Astrocyte (in vitro differentiated cells and primary cell): ENCODE measurements around the gene CCL22. TPM values are rescaled to one million over a fixed set of nuclear protein-coding genes. Genes with fewer than 3 reads are reported as not detected.

Source experiments
- DNase-seq: peaks from one replicate; pipeline ENCODE4 v3.0.0-alpha.2; 2010; ENCODE audit warnings: low read depth
- FAIRE-seq: peaks from 2 replicates; lab custom pipeline; 2011; peaks lifted over from hg19 to GRCh38; lab: Jason Lieb, UNC
- H2AFZ ChIP-seq: 2 replicates; pipeline ENCODE4 v1.6.0; 2012; ENCODE audit warnings: low read depth, low read length, inconsistent platforms
- H3K27ac ChIP-seq: 2 replicates; pipeline ENCODE4 v1.5.1; 2011; ENCODE audit warnings: low read depth, low read length, inconsistent platforms
- H3K27me3 ChIP-seq: 2 replicates; pipeline ENCODE4 v1.6.0; 2011; ENCODE audit warnings: low read length, inconsistent platforms; ENCODE audit not compliant: insufficient read depth
- H3K36me3 ChIP-seq: 2 replicates; pipeline ENCODE4 v1.5.1; 2011; ENCODE audit warnings: low read length, inconsistent platforms; ENCODE audit not compliant: insufficient read depth
- H3K4me1 ChIP-seq: 2 replicates; pipeline ENCODE4 v1.5.1; 2011; ENCODE audit warnings: low read length, inconsistent platforms; ENCODE audit not compliant: insufficient read depth
- H3K4me2 ChIP-seq: 2 replicates; pipeline ENCODE4 v1.6.0; 2012; ENCODE audit warnings: low read length, inconsistent platforms
- H3K4me3 ChIP-seq: 2 replicates; pipeline ENCODE4 v1.5.1; 2011; ENCODE audit warnings: low read depth, mild to moderate bottlenecking, low read length, inconsistent platforms; ENCODE audit not compliant: insufficient read depth
- H3K79me2 ChIP-seq: 2 replicates; pipeline ENCODE4 v1.6.0; 2012; ENCODE audit warnings: mild to moderate bottlenecking, low read length, inconsistent platforms; ENCODE audit not compliant: insufficient read depth
- H3K9ac ChIP-seq: 2 replicates; pipeline ENCODE4 v1.6.0; 2012; ENCODE audit warnings: mild to moderate bottlenecking, low read length, inconsistent platforms
- H3K9me3 ChIP-seq: 2 replicates; pipeline ENCODE4 v1.5.1; 2012; ENCODE audit warnings: low read depth, mild to moderate bottlenecking, low read length, inconsistent platforms; ENCODE audit not compliant: insufficient read depth
- H4K20me1 ChIP-seq: 2 replicates; pipeline ENCODE4 v1.6.0; 2012; ENCODE audit warnings: low read length, inconsistent platforms; ENCODE audit not compliant: insufficient read depth
- H3K27ac Mint-ChIP-seq: one replicate; pipeline ENCODE4 v1.8.0; 2021; ENCODE audit warnings: mild to moderate bottlenecking, mixed read lengths; ENCODE audit not compliant: unreplicated experiment
- H3K27me3 Mint-ChIP-seq: one replicate; pipeline ENCODE4 v1.8.0; 2021; ENCODE audit warnings: low read depth, mixed read lengths; ENCODE audit not compliant: unreplicated experiment
- H3K36me3 Mint-ChIP-seq: one replicate; pipeline ENCODE4 v1.8.0; 2021; ENCODE audit warnings: low read depth, mixed read lengths; ENCODE audit not compliant: unreplicated experiment
- H3K4me1 Mint-ChIP-seq: one replicate; pipeline ENCODE4 v1.8.0; 2021; ENCODE audit warnings: low read depth, mixed read lengths; ENCODE audit not compliant: unreplicated experiment
- H3K4me3 Mint-ChIP-seq: one replicate; pipeline ENCODE4 v1.8.0; 2021; ENCODE audit warnings: mild to moderate bottlenecking, moderate library complexity, mixed read lengths; ENCODE audit not compliant: unreplicated experiment
- H3K9me3 Mint-ChIP-seq: one replicate; pipeline ENCODE4 v1.8.0; 2021; ENCODE audit warnings: mild to moderate bottlenecking, mixed read lengths; ENCODE audit not compliant: unreplicated experiment
- EZH2 ChIP-seq: IDR thresholded peaks from 2 replicates; pipeline ENCODE4 v1.6.1; 2012; ENCODE audit warnings: mild to moderate bottlenecking, low read length, inconsistent platforms; ENCODE audit not compliant: insufficient read depth
- total RNA-seq: library from RNA; stranded (reverse); gene quantifications from 2 replicates; pipeline ENCODE4 v1.2.1, GENCODE V29; 2021
- TF ChIP-seq, protein P1 (sequence below): IDR thresholded peaks from 2 replicates; pipeline ENCODE4 v1.5.1; 2011; ENCODE audit warnings: low read depth, mild to moderate bottlenecking, inconsistent platforms, low read length, moderate library complexity; ENCODE audit not compliant: insufficient read depth

The CCL22 gene
- total RNA-seq, 1 donor from 2014 or later = not detected

- Histone ChIP-seq H3K27ac (no peak overlapping the region), H3K27me3 (peaks cover 8% of the 10 kb centered on the region), H3K79me2 (no peaks in the 10 kb centered on the region), H3K4me2 (no peak overlapping the region), H3K9me3 (no peaks in the 10 kb centered on the region), H4K20me1 (no peaks in the 10 kb centered on the region), H2AFZ (no peak overlapping the region), H3K4me1 (no peaks in the 10 kb centered on the region), H3K9ac (no peak overlapping the region), H3K36me3 (no peaks in the 10 kb centered on the region), H3K4me3 (no peak overlapping the region)
- TF ChIP-seq EZH2 = no peak
- TF ChIP-seq, protein P1, sequence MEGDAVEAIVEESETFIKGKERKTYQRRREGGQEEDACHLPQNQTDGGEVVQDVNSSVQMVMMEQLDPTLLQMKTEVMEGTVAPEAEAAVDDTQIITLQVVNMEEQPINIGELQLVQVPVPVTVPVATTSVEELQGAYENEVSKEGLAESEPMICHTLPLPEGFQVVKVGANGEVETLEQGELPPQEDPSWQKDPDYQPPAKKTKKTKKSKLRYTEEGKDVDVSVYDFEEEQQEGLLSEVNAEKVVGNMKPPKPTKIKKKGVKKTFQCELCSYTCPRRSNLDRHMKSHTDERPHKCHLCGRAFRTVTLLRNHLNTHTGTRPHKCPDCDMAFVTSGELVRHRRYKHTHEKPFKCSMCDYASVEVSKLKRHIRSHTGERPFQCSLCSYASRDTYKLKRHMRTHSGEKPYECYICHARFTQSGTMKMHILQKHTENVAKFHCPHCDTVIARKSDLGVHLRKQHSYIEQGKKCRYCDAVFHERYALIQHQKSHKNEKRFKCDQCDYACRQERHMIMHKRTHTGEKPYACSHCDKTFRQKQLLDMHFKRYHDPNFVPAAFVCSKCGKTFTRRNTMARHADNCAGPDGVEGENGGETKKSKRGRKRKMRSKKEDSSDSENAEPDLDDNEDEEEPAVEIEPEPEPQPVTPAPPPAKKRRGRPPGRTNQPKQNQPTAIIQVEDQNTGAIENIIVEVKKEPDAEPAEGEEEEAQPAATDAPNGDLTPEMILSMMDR = no peak
- H3K4me3 Mint-ChIP-seq = no peak overlapping the region
- FAIRE-seq (no peak), DNase-seq (no peak)
- H3K27me3 Mint-ChIP-seq = peaks cover 27% of the 10 kb centered on the region
- H3K4me1 Mint-ChIP-seq = no peaks in the 10 kb centered on the region
- no peak overlapping the region for H3K27ac Mint-ChIP-seq
- H3K36me3 Mint-ChIP-seq = no peaks in the 10 kb centered on the region
- H3K9me3 Mint-ChIP-seq = peaks cover 2% of the 10 kb centered on the region
These were observed 4.3 kb upstream of the CCL22 start for GRCh38 chr16:57354311-57354710.

- H3K4me1 Mint-ChIP-seq = no peaks in the 10 kb centered on the region
- no peak for TF ChIP-seq EZH2
- TF ChIP-seq, protein P1 = no peak
- Histone ChIP-seq H3K4me3 (no peak overlapping the region), H2AFZ (no peak overlapping the region), H3K27ac (no peak overlapping the region), H3K9ac (no peak overlapping the region), H3K4me1 (no peaks in the 10 kb centered on the region), H3K79me2 (no peaks in the 10 kb centered on the region), H3K36me3 (no peaks in the 10 kb centered on the region), H4K20me1 (no peaks in the 10 kb centered on the region), H3K27me3 (no peaks in the 10 kb centered on the region), H3K9me3 (no peaks in the 10 kb centered on the region), H3K4me2 (no peak overlapping the region)
- H3K27me3 Mint-ChIP-seq = peaks cover 29% of the 10 kb centered on the region
- DNase-seq (no peak), FAIRE-seq (no peak)
- H3K4me3 Mint-ChIP-seq = no peak overlapping the region
- no peaks in the 10 kb centered on the region for H3K36me3 Mint-ChIP-seq
- no peak overlapping the region for H3K27ac Mint-ChIP-seq
- peaks cover 2% of the 10 kb centered on the region for H3K9me3 Mint-ChIP-seq
These were observed 2.6 kb upstream of the CCL22 start for GRCh38 chr16:57355898-57356414.

GRCh38 chr16:57356547-57356946, 2.0 kb upstream of the CCL22 start:
- Histone ChIP-seq H3K4me2 (no peak overlapping the region), H2AFZ (no peak overlapping the region), H3K4me3 (no peak overlapping the region), H3K9ac (no peak overlapping the region), H3K4me1 (no peaks in the 10 kb centered on the region), H3K27me3 (peaks cover 3% of the 10 kb centered on the region), H3K36me3 (no peaks in the 10 kb centered on the region), H3K9me3 (no peaks in the 10 kb centered on the region), H4K20me1 (no peaks in the 10 kb centered on the region), H3K79me2 (no peaks in the 10 kb centered on the region), H3K27ac (no peak overlapping the region)
- no peak for DNase-seq
- Mint-ChIP-seq H3K36me3 (no peaks in the 10 kb centered on the region), H3K27me3 (peaks cover 31% of the 10 kb centered on the region), H3K4me1 (no peaks in the 10 kb centered on the region), H3K27ac (no peak overlapping the region), H3K9me3 (peaks cover 2% of the 10 kb centered on the region), H3K4me3 (no peak overlapping the region)
- TF ChIP-seq, protein P1 = no peak
- TF ChIP-seq EZH2 = no peak
- no peak for FAIRE-seq
